SH-SY5Y (cell line): ENCODE results near the gene EML5.

ENCODE experiments used
- GATA2 ChIP-seq: IDR thresholded peaks from 2 replicates; pipeline ENCODE4 v1.6.1; 2011; ENCODE audit warnings: mild to moderate bottlenecking, low read depth, low read length
- GATA3 ChIP-seq: IDR thresholded peaks from 2 replicates; pipeline ENCODE4 v1.6.1; 2011; ENCODE audit warnings: low read depth, mild to moderate bottlenecking, low read length, moderate library complexity

DNA sequence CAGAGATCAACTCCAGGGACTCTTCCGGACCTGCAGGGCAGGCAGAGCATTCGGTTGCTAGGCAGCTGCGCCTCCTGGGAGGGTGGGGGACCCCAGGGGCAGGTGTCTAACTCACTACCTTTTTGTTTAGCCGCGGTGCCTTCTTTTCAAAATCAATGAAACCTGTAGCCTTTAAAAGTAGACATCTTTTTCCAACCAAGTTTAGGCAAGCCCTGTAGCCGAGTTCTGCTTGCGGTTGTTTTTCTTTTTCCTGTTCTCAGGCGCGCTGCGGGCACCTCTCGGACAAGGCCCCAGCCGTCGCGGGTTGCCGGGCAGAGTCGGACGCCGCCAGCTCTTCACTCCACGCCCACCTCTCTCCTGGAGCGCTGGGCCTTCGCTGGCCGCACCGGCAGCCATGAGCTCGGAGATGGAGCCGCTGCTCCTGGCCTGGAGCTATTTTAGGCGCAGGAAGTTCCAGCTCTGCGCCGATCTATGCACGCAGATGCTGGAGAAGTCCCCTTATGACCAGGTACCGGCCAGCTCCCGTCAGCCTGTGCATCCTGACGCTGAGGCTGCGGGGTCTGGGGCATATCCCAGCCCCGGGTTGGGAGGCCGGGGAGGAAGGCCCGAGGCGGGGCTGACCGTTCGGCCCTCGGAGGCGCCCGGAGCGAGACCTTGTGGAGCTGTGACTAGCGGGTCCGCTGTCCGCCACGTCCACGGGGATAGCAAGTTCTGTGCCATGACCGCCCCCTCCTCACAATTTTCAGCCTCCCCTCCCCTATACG, 31.7 kb upstream of the EML5 start, which contains the start of gene TTC8:
- no peak for TF ChIP-seq GATA3
- TF ChIP-seq GATA2 = no peak
